Upper lobe of left lung (tissue), 4 donors: ENCODE measurements around the gene ACACA.

Experiments used
- POLR2AphosphoS5 ChIP-seq, 2 donors: sonication (generic); formaldehyde crosslinking; IDR thresholded peaks; one replicate each; pipeline ENCODE4 v1.5.1; 2017; ENCODE audit warnings: antibody characterized with exemption in 2 of 2
- TF ChIP-seq, protein P1 (sequence below), 6 experiments: fragments of 450-650 bp in 4 of 6; fragments of 200-600 bp in 2 of 6; sonication (generic) in 2 of 6; IDR thresholded peaks; one replicate each; pipeline ENCODE4 v1.5.1; 2016 to 2019; ENCODE audit warnings: antibody characterized with exemption in 6 of 6

DNA sequence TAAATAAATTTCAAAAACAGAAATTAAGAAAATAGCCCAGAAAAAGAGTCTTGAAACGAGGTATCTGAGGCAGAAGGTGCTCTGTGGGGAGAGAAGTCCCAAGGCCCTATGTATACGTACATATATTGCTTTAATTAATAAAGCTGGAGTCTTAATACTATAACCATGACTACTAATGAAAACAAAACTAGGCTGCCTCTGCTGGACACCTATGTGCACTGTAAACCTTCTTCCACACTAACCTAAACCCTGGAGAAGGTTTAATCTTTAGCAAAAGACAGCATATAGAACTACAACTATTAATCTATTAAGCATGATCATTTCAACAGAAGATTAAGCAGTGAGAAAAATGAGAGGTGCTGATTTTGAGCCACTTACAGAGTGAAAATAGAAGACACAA is 184.8 kb downstream of the ACACA start:
- TF ChIP-seq, protein P1, sequence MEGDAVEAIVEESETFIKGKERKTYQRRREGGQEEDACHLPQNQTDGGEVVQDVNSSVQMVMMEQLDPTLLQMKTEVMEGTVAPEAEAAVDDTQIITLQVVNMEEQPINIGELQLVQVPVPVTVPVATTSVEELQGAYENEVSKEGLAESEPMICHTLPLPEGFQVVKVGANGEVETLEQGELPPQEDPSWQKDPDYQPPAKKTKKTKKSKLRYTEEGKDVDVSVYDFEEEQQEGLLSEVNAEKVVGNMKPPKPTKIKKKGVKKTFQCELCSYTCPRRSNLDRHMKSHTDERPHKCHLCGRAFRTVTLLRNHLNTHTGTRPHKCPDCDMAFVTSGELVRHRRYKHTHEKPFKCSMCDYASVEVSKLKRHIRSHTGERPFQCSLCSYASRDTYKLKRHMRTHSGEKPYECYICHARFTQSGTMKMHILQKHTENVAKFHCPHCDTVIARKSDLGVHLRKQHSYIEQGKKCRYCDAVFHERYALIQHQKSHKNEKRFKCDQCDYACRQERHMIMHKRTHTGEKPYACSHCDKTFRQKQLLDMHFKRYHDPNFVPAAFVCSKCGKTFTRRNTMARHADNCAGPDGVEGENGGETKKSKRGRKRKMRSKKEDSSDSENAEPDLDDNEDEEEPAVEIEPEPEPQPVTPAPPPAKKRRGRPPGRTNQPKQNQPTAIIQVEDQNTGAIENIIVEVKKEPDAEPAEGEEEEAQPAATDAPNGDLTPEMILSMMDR (IDR thresholded peaks at IDR 0.05) = no peak
- no peak for TF ChIP-seq POLR2AphosphoS5 (IDR thresholded peaks at IDR 0.05)
